PFSK-1 (cell line): Measurements from ENCODE around the gene MTF2.

Source experiments
- POLR2AphosphoS5 ChIP-seq: IDR thresholded peaks from 2 replicates; pipeline ENCODE4 v1.6.1; 2012; ENCODE audit warnings: low read depth, mild to moderate bottlenecking, control low read depth, low read length, moderate library complexity
- TAF1 ChIP-seq: IDR thresholded peaks from 2 replicates; pipeline ENCODE4 v1.6.1; 2012; ENCODE audit warnings: low read length, control low read depth, borderline replicate concordance; ENCODE audit not compliant: insufficient read depth
- TF ChIP-seq, protein P1 (sequence below), 2 experiments: IDR thresholded peaks; 2 replicates each; pipeline versions ENCODE4 v1.6.1 to v1.8.0; 2011 to 2012; ENCODE audit warnings: low read depth in 2 of 2, low read length in 2 of 2, control low read depth in 1 of 2, inconsistent platforms in 1 of 2, mild to moderate bottlenecking in 1 of 2, moderate library complexity in 1 of 2; ENCODE audit not compliant: insufficient read depth in 1 of 2

DNA sequence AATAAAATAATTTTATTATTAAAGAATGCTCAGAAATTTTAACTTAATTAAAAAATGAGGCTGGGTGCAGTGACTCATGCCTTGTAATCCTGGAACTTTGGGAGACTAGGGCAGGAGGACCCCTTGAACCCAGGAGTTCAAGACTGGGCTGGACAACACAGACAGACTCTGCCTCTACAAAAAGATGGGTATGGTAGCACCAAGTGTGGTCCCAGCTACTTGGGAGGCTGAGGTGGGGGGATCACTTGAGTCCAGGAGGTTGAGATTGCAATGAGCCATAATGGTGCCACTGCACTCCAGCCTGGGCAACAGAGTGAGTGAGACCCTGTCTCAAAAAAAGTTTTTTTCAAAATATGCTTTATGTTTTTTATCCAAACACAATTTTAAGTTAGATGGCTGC is 75.8 kb downstream of the MTF2 start:
- TF ChIP-seq TAF1 (no peak), POLR2AphosphoS5 (no peak)
- TF ChIP-seq, protein P1, sequence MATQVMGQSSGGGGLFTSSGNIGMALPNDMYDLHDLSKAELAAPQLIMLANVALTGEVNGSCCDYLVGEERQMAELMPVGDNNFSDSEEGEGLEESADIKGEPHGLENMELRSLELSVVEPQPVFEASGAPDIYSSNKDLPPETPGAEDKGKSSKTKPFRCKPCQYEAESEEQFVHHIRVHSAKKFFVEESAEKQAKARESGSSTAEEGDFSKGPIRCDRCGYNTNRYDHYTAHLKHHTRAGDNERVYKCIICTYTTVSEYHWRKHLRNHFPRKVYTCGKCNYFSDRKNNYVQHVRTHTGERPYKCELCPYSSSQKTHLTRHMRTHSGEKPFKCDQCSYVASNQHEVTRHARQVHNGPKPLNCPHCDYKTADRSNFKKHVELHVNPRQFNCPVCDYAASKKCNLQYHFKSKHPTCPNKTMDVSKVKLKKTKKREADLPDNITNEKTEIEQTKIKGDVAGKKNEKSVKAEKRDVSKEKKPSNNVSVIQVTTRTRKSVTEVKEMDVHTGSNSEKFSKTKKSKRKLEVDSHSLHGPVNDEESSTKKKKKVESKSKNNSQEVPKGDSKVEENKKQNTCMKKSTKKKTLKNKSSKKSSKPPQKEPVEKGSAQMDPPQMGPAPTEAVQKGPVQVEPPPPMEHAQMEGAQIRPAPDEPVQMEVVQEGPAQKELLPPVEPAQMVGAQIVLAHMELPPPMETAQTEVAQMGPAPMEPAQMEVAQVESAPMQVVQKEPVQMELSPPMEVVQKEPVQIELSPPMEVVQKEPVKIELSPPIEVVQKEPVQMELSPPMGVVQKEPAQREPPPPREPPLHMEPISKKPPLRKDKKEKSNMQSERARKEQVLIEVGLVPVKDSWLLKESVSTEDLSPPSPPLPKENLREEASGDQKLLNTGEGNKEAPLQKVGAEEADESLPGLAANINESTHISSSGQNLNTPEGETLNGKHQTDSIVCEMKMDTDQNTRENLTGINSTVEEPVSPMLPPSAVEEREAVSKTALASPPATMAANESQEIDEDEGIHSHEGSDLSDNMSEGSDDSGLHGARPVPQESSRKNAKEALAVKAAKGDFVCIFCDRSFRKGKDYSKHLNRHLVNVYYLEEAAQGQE (IDR thresholded peaks at IDR 0.05; ENCODE audit: insufficient read depth in 1 of 2, low read depth in 2 of 2, low read length in 2 of 2), result no peak
